ENCODE results near the gene C12orf54.
"Not testable (repeated sequence)": the region's sequence is repeated elsewhere in the genome, so short reads cannot be mapped to it uniquely, and the experiment has no call there.

Gene C12orf54

GRCh38 chr12:48454667-48455066 is 27.6 kb upstream of the C12orf54 start:
- TF ChIP-seq Cebpa-rat (IDR thresholded peaks at IDR 0.05), result no peak
- Histone ChIP-seq H3K4me1 (peaks cover 0 to 8% (median 0%) of the 10 kb centered on the region in 10 experiments; a peak in 1 of 20 replicates), H3K4me2 (no peak overlapping the region), H3K27ac (no peak overlapping the region), H3K9me3 (replicated peaks in 1 of 11) (peaks cover 3 to 12% (median 9%) of the 10 kb centered on the region in 11 experiments; a peak in 20 of 22 replicates), H3K27me3 (no peaks in the 10 kb centered on the region), H3K36me3 (no peaks in the 10 kb centered on the region; a peak in 1 of 22 replicates), H4K20me1 (no peaks in the 10 kb centered on the region), H3K4me3 (no peak overlapping the region), H3K9ac (no peak overlapping the region)

- Histone ChIP-seq H3K9me3 (replicated peaks in 1 of 11) (peaks cover 0 to 8% (median 4%) of the 10 kb centered on the region in 11 experiments; a peak in 11 of 22 replicates), H3K4me2 (no peak overlapping the region), H3K4me3 (no peak overlapping the region), H3K4me1 (peaks cover 0 to 8% (median 0%) of the 10 kb centered on the region in 10 experiments; a peak in 1 of 20 replicates), H3K27ac (no peak overlapping the region), H3K27me3 (no peaks in the 10 kb centered on the region), H3K9ac (no peak overlapping the region), H3K36me3 (no peaks in the 10 kb centered on the region), H4K20me1 (no peaks in the 10 kb centered on the region)
- no peak for TF ChIP-seq Cebpa-rat (IDR thresholded peaks at IDR 0.05)
Observed at GRCh38 chr12:48455116-48455515, 27.2 kb upstream of the C12orf54 start.

- Histone ChIP-seq H4K20me1 (no peaks in the 10 kb centered on the region), H3K4me2 (no peak overlapping the region), H3K36me3 (no peaks in the 10 kb centered on the region), H3K27ac (no peak overlapping the region), H3K4me3 (no peak overlapping the region), H3K9ac (no peak overlapping the region), H3K4me1 (no peaks in the 10 kb centered on the region), H3K27me3 (no peaks in the 10 kb centered on the region), H3K9me3 (replicated peaks in 1 of 11) (no peaks in the 10 kb centered on the region; a peak in 1 of 22 replicates)
- TF ChIP-seq Cebpa-rat (IDR thresholded peaks at IDR 0.05), result no peak
Observed at GRCh38 chr12:48459259-48459658, 23.0 kb upstream of the C12orf54 start.

GRCh38 chr12:48469027-48469426 is 13.3 kb upstream of the C12orf54 start:
- H3K4me3 ChIP-seq, H4K20me1 ChIP-seq, H3K27ac ChIP-seq, H3K36me3 ChIP-seq, H3K4me1 ChIP-seq, H3K4me2 ChIP-seq, H3K9ac ChIP-seq, H3K27me3 ChIP-seq: not testable (repeated sequence)
- H3K9me3 ChIP-seq (replicated peaks in 1 of 11), result peaks cover 45 to 65% (median 52%) of the 10 kb centered on the region in 11 experiments

- Histone ChIP-seq H3K4me3 (no peak within 1 kb of the TSS), H3K27me3 (no peaks in the 10 kb centered on the region), H4K20me1 (no peaks in the 10 kb centered on the region), H3K9me3 (replicated peaks in 1 of 11) (peaks cover 42 to 59% (median 51%) of the 10 kb centered on the region in 11 experiments), H3K27ac (no peak within 1 kb of the TSS), H3K36me3 (no peaks in the 10 kb centered on the region), H3K4me2 (no peak within 1 kb of the TSS), H3K9ac (no peak within 1 kb of the TSS), H3K4me1 (no peaks in the 10 kb centered on the region)
- no peak for TF ChIP-seq Cebpa-rat (IDR thresholded peaks at IDR 0.05)
Observed at GRCh38 chr12:48472259-48472658, 10.0 kb upstream of the C12orf54 start, which contains the start of gene ANP32D. Gene ANP32D (plus strand): TSS chr12:48472559. CDS start chr12:48472665, 106 bp downstream.

- Histone ChIP-seq H4K20me1 (no peaks in the 10 kb centered on the region), H3K27me3 (no peaks in the 10 kb centered on the region), H3K36me3 (no peaks in the 10 kb centered on the region), H3K27ac (no peak overlapping the region), H3K4me2 (no peak overlapping the region), H3K4me3 (no peak overlapping the region), H3K9me3 (replicated peaks in 1 of 11) (peaks cover 36 to 52% (median 45%) of the 10 kb centered on the region in 11 experiments), H3K9ac (no peak overlapping the region), H3K4me1 (no peaks in the 10 kb centered on the region)
- TF ChIP-seq Cebpa-rat (IDR thresholded peaks at IDR 0.05), result no peak
Observed at GRCh38 chr12:48473061-48473460, 9.2 kb upstream of the C12orf54 start.

- H3K27me3 ChIP-seq, H3K4me3 ChIP-seq, H3K36me3 ChIP-seq, H3K4me2 ChIP-seq, H3K4me1 ChIP-seq, H3K27ac ChIP-seq, H4K20me1 ChIP-seq, H3K9ac ChIP-seq: not testable (repeated sequence)
- peaks cover 24 to 38% (median 31%) of the 10 kb centered on the region in 11 experiments for H3K9me3 ChIP-seq (replicated peaks in 1 of 11)
Observed at GRCh38 chr12:48474497-48474896, 7.8 kb upstream of the C12orf54 start.

GRCh38 chr12:48482930-48483329 is 632 bp downstream of the C12orf54 start:
- no peak overlapping the region for H3K4me2 ChIP-seq
- no peak for TF ChIP-seq Cebpa-rat (IDR thresholded peaks at IDR 0.05)
- no peak overlapping the region for H3K4me3 ChIP-seq
- peaks cover 0 to 6% (median 0%) of the 10 kb centered on the region in 11 experiments; a peak in 5 of 22 replicates for H3K9me3 ChIP-seq (replicated peaks in 1 of 11)
- H4K20me1 ChIP-seq, result no peaks in the 10 kb centered on the region
- H3K36me3 ChIP-seq, result no peaks in the 10 kb centered on the region
- H3K9ac ChIP-seq, result no peak overlapping the region
- H3K4me1 ChIP-seq, result no peaks in the 10 kb centered on the region
- H3K27ac ChIP-seq, result no peak overlapping the region
- no peaks in the 10 kb centered on the region for H3K27me3 ChIP-seq

GRCh38 chr12:48486261-48486660 is 4.0 kb downstream of the C12orf54 start:
- no peak overlapping the region for H3K27ac ChIP-seq
- no peaks in the 10 kb centered on the region for H3K36me3 ChIP-seq
- H3K4me3 ChIP-seq, result no peak overlapping the region
- no peaks in the 10 kb centered on the region for H3K4me1 ChIP-seq
- TF ChIP-seq Cebpa-rat (IDR thresholded peaks at IDR 0.05), result no peak
- no peak overlapping the region for H3K9ac ChIP-seq
- no peaks in the 10 kb centered on the region for H3K27me3 ChIP-seq
- no peaks in the 10 kb centered on the region for H3K9me3 ChIP-seq (replicated peaks in 1 of 11)
- no peak overlapping the region for H3K4me2 ChIP-seq
- no peaks in the 10 kb centered on the region for H4K20me1 ChIP-seq

- Histone ChIP-seq H3K27me3 (no peaks in the 10 kb centered on the region), H3K9me3 (replicated peaks in 1 of 11) (no peaks in the 10 kb centered on the region), H3K4me3 (no peak overlapping the region), H3K4me1 (no peaks in the 10 kb centered on the region), H3K27ac (no peak overlapping the region), H3K4me2 (no peak overlapping the region), H4K20me1 (no peaks in the 10 kb centered on the region), H3K36me3 (no peaks in the 10 kb centered on the region), H3K9ac (no peak overlapping the region)
- TF ChIP-seq Cebpa-rat (IDR thresholded peaks at IDR 0.05), result no peak
Observed at GRCh38 chr12:48486679-48487078, 4.4 kb downstream of the C12orf54 start.

All from BLaER1 treated with 17β-estradiol and CSF1 and Interleukin-3, amounts not matched to agents 10 nM and 100 nM (cell line).